GM21526 (cell line): Measurements from ENCODE around the gene KLHDC3.
A peak's percentile ranks its signal among the peaks of the same experiment; 100 is the strongest.

ENCODE experiments used
- ATAC-seq: cut with Tn5 transposase; IDR thresholded peaks from one replicate; pipeline ENCODE4 v1.9.1; 2021; ENCODE audit warnings: moderate library complexity; ENCODE audit not compliant: unreplicated experiment, low FRiP score

Gene KLHDC3, protein sequence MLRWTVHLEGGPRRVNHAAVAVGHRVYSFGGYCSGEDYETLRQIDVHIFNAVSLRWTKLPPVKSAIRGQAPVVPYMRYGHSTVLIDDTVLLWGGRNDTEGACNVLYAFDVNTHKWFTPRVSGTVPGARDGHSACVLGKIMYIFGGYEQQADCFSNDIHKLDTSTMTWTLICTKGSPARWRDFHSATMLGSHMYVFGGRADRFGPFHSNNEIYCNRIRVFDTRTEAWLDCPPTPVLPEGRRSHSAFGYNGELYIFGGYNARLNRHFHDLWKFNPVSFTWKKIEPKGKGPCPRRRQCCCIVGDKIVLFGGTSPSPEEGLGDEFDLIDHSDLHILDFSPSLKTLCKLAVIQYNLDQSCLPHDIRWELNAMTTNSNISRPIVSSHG

DNA sequence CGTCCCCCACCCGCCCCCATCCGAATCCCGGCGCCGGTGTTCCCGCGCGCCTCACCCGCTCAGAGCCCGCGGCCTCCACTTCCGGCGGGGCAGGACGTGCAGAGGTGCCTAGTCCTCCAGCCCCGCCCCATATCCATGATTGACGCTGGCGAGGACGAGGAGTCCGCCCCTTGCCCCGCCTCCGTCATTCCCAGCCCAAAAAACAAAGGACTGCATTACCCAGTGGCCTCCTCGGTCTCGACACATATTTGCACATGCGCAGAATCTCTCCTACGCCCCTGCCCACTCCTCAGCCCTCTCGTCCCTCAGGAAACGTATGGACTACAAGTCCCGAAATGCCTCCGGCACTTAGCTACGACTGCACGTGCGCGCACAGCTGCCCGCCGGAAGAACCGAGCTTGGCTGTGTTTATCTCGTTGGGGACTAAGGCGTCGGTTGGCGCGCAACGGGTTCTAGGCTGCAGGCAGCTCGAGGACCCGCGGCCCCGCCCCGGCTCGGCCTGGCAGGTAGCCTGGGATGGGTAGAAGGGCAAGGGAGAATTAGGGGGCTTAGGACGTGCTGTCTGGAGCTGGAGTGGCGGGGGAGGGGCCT lies at the start of gene KLHDC3, which contains the start of gene MEA1:
KLHDC3 (plus strand) TSS at position 407 of the 591 bp plus-strand sequence. CDS start 2,944 bp downstream, outside the sequence.
MEA1 (minus strand) TSS at position 104 of the 591 bp plus-strand sequence. CDS start 133 bp downstream, outside the sequence.
- peak; percentile 73 for ATAC-seq

DNA sequence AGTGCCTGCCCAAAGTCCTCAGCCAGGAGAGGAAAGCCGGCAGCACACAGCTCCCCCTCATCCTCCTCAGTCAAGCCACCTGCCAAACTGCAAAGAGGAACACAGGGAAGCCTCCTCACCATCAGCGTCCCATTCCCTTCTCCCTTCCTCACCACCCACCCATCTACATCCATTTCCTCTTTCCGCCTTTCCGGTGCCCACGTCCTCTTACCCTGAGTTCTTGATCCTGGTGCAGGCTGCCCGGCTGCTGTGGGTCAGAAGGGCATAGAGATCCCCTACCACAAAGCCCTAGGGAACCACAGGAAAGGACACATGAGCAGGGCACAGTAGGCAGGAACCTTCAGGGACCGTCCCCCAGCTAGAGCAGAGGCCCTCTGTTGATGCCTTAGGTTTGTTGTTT lies 47.5 kb upstream of the KLHDC3 start:
- no peak for ATAC-seq

DNA sequence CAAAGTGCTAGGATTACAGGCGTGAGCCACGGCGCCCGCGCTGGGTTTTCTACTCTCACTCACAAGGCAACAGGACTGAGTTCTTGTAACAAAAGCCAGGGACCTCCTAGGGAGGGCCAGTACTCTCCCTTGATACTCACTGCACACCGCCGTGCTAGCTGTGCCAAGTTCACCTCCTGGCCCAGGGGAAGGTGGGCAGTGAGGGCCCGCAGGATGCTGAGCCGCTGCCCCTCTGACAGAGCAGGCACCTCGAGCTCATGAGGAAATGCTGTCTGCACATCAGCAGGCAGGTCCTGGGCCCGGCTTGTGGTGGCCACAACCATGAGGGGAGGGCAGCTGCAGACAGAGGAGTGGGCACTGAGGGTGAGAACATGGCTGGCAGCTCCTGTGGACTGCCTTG lies 46.8 kb upstream of the KLHDC3 start:
- no peak for ATAC-seq

DNA sequence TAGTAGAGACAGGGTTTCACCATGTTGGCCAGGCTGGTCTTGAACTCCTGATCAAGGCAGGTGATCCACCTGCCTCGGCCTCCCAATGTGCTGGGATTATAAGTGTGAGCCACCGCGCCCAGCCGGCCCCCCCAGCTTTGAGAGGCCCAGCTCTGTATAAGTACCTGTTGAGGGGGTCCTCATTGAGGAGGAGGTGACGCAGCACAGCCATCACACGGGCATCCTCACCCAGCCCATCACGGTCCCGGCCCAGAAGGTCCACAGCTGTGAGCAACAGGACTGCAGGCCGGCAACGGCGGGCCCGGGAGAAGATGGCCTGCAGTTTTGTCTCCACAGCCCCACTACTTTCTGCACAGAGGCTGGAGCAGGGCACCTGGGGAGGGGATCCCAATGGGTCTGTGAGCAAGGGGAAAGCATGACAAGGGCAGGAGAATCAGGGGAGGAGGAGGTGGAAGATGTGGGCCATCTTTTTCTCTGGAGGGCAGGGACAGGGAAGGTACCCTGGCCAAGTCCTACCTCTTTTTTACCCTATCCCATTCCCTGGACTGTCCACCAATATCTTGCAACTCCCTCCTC lies 45.8 kb upstream of the KLHDC3 start:
- ATAC-seq = no peak

DNA sequence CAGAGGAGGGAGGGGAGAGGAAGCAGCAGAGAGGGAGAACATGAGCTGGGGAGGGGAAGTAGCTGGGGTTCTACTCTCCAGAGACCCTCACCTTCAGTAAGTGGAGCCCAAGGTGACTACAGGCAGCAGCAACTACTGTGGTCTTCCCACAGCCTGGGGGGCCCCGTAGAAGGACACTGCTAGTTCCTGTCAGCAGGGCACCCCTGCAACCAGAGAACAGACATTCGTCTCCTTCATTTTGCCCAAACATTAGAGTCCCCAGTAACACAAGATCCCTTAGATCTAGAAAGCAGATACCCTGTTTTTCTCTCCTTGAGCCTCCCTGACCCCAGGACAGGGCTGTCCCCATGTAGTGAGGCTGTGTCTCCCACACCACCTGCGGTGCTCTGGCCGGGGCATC lies 45.3 kb upstream of the KLHDC3 start:
- no peak for ATAC-seq

DNA sequence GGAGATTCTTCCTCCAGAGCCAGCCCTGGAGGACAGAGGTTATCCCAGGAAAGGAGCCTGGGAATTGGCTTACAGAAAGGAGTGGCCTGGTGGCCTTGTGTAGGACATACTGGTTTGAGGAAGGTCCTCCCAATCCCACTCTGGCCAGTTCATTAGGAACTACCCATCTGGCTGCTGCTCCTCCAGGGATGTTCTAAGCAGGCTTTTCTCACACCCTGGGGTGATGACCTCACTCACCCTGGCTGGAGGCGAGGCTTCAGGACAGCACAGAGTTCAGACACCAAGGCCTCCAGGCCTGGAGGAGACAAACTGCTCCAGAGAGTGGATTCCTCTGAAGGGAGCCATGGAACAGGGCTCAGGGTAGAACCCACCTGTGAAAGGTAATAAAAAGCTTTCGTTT lies 44.6 kb upstream of the KLHDC3 start:
- no peak for ATAC-seq

DNA sequence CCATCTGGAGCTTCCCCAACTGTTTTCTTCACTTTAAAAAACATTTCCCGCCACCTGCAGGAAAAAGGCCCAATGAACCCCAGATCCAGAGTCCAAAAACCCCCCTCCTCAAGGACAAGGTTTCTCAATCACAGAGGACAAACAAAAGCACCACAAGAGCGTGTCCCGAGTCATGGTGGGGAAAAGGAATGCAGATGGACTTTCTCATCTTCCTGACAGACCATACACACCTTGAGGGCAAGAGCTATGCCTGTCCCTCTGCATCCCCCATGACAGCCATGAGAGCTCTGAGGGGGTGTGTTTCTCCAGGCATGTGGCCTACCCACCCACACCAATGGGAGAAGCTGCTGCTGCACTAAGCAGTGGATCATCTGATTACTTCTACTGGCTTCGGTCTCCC lies 44.1 kb upstream of the KLHDC3 start:
- ATAC-seq = no peak

DNA sequence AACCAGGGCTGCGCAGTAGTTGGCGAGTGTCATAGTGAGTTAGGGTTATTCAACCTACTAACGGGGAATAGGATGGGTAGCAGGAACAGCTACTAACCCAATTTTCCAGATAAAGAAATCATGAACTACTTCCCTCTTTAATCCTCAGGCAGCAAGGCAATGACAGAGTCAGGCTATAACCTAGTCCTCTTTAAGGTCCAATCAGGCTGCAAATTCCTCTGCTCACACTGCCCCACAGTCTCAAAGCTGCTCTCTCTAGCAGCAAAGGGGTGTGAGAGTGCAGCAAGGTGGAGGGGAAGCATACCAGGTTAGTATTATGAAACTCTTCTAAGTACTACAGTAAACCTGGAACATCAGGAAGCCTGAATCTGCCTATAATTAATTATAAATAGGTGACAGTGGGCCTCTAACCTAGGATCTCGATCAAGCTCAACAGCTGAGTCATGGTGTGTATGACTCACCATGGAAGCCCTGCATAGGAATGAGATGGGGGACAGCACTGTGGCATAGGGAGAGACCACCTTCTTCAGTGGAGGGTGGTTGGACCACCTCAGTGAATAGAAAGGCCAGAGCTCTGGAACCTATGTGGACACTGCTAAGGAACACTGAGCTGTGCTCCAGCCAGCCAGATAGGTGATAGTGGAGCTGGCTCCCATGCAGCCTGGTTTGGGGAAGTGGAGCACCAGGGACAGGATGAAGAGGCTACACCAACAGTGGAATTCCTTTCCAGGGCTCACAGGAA lies 43.0 kb upstream of the KLHDC3 start:
- ATAC-seq = no peak

DNA sequence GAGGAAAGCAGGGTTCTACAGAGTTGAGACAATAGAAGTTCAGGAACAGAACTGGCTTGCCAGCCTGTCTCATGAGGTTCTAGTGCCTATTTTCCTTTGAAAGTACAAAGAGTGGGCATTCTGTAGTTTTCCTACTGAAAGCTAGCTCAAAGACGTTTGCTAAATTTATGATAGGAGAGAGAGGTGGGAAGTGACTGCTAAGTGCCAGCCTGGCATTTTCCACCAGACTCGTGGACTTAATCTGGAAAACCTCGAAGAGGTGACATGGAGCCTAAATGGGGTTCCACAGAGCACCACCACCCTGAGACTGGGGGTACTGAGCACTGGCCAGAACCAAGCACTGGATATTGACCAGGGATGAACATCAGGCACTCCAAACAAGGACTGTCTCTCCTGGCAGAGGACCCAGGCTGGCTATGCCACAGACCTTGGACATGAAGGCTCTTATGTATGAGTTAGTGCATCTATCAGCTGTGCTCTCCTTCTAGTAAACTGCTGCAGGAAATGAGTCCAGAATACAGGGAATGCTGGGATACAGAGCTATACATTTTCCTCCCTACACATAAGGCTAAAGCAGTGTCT lies 42.2 kb upstream of the KLHDC3 start:
- ATAC-seq = no peak

DNA sequence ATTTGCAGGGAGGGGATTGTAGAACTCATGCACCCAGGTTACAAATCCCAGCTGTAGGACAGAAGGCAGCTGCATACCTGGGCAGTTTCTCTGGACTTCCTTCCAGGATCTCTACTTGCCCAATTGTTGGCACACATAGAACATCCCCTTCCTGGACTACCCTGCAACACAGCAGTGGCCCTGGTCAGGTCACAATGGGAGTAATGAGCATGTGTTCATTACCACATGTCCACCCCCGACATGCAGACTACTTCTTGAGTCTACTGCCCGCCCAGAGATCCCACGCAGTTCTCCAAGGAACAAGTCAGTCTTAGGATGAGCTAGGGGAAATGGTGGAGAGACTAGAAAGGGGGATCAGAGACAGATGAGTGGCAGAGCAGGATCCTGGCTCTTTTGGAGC lies 40.1 kb upstream of the KLHDC3 start:
- ATAC-seq = no peak

DNA sequence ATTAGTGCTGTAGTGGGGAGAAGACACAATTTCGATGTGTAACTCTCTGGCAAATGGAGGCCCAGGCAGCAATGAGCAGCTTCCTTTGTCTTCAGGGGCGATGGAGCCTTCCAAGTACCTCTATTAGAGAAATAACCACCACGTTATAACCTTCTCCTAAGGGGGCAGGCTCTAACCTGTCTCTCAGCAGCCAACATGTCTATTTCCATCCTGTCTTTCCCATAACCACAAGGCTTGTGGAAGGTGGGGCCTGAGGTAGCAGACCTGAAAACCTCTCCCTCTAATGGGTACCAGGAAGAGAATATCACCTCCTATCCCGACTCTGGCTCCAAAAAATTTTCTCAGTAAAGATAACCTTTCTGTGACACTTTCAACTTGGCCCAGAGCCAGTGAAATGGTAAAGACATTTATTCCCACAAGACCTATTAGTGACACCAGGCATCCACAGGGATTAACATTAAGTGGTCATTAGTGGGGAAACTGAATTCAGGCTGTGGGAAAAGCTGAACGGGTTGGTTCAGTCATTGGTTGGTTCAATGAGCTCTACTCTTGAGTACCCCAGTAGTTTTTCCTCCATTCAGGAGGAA lies 39.0 kb upstream of the KLHDC3 start:
- no peak for ATAC-seq

DNA sequence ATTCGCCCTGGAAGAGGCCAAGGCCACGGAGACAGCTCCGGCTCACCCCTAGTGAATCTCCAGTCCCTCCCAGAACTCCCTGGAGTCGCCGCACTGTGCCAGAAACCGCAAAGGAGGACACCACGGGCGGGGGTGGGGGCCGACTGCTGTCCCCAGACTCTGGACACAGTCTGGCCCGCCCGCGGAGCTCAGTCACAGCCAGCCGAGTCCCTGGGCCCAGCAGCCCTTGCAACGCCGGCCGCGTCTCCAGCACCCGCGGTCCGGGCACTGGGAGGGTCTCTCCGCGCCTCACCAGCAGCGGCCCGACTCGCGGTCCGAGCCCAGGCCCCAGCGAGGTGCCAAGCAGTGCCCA lies 35.6 kb upstream of the KLHDC3 start:
- no peak for ATAC-seq

DNA sequence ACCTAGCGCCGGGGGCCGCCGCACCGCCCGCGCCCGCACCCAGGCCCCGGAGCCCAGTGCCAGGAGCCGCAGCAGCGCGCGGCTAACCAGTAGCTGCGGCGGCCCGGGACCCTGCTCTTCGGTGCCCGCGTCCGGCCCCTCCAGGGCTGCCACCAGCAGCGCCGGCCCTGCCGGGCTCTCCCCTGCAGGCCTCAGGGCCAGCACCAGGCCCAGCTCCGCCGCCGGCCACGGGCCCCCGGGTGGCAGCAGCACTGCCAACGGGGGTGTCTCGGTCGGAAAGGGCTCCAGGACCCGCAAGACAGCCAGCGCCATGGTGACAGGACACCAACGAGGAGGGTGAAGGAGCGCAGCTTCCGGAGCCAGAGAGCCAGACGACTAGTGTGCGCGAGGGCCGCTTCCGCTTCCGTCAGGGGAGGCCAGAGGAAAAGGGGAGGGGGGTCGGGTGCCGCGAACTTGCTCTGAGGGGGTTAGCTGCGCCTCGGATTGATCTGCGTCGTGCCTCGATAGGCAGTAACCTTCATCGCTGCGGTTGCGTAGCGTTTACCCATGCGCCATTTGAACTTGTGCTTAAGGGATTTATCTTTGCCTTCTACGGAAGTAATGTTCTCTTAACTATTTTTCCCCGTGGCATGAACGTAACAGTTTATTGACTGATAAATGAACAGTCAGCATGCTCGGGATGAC lies 35.1 kb upstream of the KLHDC3 start, which contains the start of gene PEX6:
PEX6 (minus strand) TSS at position 343 of the 684 bp plus-strand sequence; CDS start at position 312, 31 bp downstream.
- ATAC-seq = peak; percentile 71

DNA sequence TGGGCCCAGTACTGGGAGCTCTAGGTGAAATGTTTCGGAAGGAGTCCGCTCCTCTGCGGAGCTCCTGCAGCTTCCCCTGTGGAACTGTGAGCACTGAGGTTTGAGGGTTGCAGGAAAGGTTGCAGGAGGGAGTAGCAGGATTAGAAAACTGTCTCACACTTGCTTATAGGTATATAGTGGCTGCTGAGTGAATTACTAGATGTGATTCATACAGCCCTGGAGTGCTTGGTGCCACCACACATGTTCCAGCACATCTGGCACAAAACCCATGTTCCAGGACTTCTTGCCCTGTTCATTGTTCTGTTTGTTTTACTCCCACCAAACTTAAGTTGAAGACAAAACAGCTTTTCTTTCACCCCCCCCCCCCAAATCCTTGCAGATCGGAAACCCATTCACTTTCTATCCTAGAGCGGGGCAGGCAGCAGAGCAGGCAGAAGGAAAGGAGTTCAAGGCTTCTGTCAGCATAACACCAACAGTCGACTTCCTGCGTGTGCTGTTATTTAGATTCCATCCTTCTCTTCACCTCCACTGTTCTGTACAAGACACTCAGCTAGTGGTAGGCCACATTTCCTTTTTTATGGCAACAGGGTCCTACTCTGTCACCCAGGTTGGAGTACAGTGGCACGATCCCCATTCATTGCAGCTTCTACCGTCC lies 34.4 kb upstream of the KLHDC3 start:
- peak; percentile 1 for ATAC-seq

DNA sequence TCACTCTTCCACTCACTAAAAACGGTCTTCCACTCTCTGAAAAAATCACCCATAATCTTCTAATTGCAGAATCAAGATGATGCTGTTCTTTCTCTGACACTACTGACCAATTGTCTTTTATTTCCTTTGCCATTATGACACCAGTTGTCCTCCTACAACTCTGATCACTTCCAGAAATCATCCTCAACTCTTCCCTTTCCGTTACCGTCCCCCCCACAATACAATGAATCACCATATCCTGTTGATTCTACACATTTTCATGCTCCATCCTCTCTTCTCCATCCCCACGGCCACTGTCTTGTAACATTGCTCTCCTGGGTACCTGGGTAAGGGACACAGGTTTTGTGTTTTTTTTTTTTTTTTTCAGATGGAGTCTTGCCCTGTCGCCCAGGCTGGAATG lies 32.2 kb upstream of the KLHDC3 start:
- no peak for ATAC-seq

DNA sequence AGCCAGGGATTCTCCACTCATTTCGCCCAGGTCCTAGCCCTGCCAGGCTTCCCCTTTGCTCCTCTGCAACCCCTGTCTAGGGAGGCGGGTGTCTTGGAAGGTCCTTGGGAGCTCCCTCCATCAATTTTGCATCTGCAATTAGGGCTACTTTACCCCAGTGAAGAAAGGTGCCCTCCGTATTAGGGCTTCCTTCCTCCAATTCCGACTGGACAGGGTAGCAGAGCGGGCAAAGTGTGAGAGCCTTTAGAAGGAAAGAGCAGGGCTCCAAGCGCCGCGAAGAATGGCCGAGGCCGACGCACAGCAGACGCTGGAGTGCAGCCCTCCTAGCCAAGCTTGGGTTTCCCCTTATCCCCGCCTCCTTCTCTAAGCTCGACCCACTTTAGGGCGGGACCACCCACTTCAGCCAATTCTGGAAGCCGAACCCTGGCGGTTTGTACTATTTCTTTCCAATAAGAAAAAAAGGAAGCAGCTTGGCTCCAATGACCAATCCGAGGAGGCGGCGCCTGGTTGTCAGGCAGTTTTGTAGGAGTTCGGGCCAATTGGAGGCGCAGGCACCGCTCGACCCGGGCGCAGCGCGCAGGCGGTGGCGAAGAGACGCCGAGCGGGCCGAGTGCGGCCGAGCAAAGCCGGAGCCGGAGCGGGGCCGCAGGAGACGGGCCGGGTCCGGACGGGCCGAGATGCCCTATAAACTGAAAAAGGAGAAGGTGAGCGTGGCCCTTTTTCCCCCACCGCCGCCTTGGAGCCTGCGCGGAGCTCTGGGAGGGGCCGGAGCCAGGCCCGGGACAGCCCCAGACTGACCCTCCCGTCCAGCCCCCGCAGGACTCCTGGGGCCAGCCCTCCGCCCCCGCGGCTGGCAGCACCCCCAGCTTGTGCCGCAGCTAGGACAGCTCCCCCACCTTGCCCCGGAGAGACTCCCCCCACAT lies 29.8 kb upstream of the KLHDC3 start, which contains the start of gene PPP2R5D:
PPP2R5D (plus strand) TSS at position 570 of the 923 bp plus-strand sequence; CDS start at position 678, 108 bp downstream.
- ATAC-seq = peak; percentile 88

DNA sequence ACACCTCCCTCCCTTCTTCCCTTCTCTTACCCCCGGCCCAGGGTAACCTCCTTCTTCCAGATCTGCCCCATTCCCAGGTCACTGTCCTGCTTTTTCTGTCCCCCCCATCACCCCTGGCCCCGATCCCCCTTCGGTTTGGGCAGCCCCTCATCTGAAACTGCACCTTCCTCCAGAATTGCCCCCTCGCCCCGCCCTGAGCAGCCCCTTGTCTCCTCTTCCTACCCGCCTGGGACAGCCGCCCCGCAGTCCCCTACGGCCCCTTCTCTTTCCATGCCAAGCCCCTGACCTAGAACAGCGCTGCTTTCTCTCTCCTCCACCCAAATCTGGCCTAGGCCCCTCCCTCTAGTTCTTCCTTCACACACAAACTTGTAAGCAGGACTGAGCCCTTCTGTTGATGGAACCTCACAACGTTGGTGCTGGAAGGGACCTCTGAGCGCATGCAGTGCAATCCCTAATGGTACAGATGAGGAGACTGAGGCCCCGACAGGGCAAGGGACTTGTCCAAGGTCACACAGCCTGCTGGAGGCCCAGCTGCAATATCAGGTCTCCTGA lies 29.0 kb upstream of the KLHDC3 start:
- ATAC-seq = no peak
